ENCODE results near the gene CBR1.
"Not testable (repeated sequence)": the region's sequence is repeated elsewhere in the genome, so short reads cannot be mapped to it uniquely, and the experiment has no call there.

The CBR1 gene

DNA sequence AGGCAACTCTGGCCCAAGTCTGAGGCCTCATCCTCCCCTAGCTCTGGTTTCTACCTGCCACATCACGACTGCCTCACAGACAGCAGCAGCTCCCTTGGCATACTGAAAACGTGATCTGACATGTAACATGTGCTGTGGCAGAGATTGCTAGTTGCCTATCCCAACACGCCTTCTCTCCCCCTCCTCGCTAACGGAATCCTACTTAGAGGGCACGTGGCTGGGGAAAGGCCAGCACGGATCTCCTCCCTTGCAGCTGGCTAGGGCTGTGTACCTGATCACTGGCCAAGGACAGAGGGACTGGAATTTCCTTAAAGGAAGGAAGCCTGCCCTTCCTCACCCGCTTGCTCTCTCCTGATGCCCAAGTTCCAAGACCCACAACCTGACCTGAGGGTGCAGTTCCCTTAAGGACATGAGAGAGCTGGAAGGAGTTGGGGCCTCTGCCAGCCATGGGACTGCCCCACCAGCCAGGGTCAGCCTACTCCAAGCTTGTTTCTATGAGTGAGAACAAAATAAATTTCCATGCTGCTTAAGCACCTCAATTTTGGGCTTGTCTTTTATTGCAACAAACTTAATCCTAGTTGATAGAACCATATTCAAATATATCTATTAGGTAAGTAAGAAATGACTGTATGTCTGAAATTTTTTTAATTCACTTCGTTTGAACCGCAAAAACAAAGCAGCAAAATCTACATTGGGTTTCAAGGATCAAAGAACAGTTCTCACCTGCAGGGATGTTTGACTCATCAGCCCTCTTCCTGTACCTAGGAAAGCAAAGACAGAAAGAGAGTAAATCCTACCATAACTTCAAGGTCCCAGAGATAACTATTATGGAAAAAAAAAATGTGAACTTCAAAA lies 16.7 kb upstream of the CBR1 start:
- no peak for FAIRE-seq

DNA sequence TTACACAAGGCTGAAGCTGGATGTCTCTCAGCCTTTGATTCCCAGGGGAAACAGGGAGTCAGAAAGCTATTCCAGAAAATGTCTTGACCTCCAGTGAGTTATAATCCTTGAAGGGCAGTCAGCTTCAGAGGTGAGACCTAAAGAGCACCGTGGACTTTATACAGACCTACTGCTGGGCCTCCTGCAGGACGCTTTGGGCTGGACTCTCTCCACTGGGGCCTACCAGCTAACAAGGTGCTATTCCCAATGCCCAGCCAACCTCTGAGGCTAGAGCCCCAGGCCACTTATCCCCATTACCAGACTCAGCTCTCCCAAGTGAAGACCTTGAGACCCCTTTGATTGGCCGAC lies 16.1 kb upstream of the CBR1 start:
- no peak for FAIRE-seq

DNA sequence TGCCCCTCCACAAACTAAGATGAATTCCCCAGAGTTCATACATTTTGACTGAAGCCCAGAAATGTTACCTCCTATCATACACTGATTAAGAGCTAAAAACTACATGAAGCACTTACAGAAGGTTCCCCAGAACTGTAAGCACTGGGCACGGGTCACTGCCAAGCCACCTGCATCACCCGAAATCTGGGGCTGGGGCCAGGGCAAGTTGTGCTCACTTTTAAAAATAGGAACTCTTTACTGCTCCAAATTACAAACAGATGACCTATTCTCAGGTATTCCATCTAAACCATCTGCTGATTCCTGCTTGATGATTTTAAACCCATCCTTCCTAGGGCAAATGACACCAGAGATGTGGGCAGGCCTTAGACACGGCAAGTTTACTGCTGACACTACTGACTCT lies 14.3 kb upstream of the CBR1 start:
- FAIRE-seq = no peak

DNA sequence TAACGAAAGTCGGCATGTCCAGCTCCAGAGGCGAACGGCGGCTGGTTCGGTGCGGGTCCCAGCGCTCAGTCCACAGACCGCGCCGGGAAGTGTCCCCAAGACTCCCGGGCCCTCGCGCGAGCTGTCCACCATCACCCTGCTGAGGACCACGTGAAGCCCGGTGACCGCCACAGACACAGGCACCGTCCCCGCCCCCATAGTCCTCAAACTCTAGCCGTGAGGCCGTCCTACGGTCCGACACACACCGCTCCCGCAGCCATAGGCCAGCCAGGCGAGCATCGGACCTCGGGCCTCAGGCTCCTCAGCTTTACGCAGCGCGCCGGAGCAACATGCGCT lies 10.0 kb upstream of the CBR1 start:
- FAIRE-seq = no peak

DNA sequence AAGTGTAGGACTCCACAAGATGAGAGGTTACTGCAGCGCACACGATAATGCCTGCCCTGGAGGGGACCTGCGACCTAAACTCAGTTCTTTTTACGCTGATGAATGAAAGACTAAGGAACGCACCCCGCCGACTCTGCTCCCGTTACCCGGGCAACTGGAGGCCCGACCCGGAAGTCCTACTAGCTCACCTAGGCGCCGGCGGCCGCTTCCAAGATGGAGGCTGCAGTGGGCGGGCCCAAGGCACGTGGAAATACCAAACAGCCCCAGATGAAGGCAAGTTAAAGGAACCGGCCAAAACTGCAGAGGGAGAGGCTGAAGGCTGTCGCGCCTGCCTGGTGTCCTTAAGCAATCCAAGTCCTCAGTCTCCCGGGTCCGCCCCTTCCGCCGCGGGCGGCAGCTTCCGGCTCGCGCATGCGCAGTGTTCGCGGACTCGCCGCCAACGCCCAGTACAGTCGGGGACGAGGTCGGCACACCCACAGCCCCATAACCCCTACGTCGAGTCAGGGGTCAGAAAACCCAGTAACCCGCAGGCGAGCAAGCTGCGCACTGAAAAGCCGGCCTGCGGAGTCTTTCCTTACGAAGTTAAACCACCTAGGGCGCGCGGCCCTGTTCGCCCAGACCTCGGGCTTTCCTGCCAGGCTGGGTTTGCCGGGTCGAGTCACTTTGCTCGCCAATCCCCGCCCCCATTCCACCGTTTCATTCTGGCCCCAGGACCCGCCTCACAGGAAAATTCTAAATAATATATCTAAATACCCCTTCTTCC lies 9.5 kb upstream of the CBR1 start, which contains the start of gene SETD4:
Gene SETD4 (minus strand): TSS at position 368 of the 763 bp plus-strand sequence. CDS start 1,638 bp downstream, outside the sequence.
- no peak for FAIRE-seq

DNA sequence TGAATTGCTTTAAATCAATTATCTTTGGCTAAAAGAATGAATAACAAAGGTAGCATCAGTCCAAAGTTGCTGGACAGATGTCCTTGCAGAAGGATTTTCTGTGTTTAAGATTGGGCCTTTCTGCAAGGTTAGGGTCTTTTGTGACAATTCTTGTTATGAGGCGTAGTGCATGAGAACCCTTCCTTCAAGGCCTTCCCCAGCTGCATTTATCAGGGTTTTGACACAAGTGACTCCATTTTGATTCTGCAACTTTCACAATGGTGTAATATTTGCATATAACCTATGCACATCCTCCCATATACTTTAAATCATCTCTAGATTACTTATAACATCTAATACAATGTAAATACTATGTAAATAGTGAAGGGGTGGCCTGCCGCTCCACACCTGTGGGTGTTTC lies 8.4 kb upstream of the CBR1 start:
- no peak for FAIRE-seq

DNA sequence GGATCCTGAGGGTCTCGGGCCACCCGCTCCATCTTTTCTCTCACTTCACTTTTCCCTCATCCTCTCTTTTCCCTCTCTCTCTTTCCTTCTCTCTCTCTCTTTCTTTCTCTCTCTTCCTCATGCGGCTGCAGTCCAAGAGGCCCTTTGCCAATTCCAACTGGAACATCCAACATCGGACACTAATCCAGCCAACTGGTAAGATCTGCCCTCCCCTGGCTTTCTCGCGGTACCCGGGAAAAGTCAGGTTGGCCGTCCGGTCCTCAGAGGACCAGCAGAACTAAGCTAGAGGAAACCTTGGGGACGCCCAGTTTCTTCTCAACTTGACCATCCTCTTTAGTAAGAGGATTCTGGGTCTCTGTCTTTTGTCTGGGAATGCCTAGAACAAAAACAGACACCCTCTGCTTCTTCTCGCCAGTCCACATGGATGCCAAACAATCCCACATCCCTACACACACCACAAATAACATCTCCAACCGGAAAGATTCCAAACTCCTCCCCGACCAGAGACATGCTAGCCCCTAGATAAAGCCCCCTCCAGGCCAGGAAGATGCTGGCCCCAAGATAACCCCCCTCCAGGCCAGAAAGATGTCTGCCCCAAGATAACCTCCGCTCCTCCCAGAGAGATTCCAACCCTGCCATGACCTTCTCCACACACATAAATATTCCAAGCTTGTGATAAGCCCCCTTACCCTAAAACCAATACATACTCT lies 6.3 kb upstream of the CBR1 start:
- FAIRE-seq = no peak

DNA sequence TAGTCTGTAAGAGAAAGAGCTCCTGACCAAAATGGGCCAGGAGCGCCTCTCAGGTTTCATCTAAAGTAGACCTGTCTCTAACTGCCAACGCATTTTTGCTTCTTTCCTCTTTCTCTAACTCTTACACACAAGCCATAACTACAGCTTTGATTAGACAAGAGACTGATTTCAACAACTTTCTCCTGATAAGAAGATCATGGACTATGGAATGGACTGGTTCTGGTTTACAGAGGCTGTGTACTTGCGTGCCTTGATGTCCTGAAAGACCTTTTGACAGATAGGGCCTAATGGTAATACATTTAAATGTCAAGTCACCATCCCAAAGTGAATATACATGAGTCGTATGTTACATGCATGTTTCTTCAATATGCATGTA lies 5.8 kb upstream of the CBR1 start:
- no peak for FAIRE-seq

DNA sequence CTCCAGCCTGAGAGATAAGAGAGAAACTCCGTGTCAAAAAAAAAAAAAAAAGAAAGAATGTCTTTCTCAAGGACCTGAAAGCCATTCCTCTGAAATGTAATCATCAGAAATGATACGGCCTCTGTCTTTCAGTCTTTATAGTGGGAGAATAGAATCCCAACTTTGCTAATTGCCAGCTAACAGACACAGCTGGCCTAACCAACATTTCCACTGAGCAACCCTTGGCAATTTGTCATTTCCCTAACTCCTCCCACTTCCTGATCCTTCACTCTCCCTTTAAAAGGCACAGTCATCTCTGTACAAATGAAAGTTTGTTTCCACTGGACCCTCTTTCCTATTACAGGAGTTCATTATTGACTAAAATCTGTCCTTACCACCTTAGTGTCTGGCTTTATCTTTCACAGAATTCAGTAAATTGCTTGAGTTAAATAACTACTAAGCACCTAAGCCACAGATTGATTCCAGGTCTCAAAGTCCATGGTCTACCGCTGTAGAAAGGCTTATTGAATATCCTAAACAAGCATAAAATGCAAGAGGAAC lies 4.3 kb upstream of the CBR1 start:
- no peak for FAIRE-seq

DNA sequence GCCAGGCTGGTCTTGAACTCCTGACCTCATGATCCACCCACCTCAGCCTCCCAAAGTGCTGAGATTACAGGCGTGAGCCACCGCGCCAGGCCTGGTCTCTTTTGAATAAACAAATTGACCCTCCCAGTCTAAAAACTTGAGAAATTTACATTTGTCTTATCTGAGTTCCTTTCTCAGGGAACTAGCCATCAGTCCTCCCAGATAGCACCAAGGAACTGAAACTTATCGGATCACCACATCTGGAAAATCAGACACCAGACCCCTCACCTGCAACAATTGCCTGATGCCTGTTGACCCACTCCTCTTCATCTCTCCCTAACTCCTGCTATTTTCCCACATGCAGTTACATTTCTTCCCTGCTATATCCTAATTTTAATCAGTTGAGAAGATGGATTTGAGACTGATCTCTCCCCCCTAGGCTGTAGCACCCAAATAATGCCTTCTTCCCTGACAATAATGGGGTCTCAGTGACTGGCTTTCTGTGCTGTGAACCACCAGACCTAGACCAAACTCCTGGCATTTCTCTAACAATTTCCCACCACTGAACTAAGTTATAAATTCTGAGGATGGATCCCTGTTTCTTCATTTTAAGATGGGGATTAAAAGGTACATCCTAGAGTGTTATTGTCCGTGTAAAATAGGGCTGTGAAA lies 951 bp upstream of the CBR1 start:
- no peak for FAIRE-seq

DNA sequence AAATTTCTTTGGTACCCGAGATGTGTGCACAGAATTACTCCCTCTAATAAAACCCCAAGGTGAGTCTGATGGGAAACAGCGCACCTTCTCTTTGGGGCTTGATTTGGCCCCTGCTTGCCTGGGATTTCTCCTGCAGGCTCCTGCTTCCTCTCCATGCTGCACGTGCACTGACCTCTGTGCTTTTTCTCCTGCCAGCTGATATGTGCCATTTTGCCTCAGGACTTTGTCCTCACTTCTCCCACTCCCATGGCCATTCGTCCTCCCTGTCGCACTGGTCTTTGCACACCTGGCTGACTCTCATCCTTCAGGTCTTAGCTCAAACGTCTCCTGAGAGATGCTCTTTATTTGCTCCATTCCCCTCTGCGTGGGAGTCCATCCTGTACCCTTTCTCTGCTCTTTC lies 1.2 kb downstream of the CBR1 start:
- FAIRE-seq = no peak

DNA sequence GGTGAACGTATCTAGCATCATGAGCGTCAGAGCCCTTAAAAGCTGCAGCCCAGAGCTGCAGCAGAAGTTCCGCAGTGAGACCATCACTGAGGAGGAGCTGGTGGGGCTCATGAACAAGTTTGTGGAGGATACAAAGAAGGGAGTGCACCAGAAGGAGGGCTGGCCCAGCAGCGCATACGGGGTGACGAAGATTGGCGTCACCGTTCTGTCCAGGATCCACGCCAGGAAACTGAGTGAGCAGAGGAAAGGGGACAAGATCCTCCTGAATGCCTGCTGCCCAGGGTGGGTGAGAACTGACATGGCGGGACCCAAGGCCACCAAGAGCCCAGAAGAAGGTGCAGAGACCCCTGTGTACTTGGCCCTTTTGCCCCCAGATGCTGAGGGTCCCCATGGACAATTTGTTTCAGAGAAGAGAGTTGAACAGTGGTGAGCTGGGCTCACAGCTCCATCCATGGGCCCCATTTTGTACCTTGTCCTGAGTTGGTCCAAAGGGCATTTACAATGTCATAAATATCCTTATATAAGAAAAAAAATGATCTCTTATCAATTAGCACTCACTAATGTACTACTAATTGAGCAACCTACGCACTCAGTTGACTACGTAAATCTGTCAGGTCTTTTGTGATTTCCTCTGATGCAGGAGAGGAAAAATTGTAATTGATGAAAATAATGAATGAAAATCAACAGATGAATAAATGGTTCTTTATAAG lies 2.8 kb downstream of the CBR1 start:
- no peak for FAIRE-seq

DNA sequence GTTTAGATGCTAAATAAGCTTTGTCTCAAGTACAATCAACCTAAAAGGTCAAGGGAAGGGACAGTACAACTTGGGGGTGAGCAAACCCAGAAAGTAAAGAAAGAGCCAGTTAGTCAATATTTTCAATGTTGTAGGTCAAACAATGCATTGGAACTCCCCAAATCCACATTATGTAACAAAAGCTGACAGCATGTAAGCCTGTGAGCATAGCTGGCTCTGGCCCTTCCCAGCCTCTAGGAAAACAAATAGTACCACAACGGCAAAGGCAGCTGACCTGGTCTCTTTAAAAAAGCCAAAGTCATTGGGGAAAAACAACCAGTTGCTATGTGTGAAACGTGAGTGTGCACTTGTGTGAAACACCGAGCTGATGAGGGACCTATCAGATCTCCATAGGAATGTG lies 3.4 kb downstream of the CBR1 start:
- no peak for FAIRE-seq

DNA sequence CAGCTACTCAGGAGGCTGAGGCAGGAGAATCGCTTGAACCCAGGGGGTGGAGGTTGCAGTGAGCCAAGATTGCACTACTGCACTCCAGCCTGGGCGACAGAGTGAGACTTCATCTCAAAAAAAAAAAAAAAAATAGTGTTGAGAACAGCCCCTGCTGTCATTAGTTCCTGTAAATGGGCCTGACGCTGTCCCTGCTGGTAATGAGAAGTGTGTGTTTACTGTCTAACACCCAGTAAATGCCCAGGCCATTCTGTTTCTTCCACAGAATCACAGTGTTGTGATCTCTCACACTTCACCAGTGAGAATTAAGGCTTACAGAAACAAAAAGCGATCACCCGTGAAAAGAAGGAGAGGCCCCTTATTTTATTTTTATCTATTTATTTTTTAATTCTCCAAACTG lies 4.1 kb downstream of the CBR1 start:
- not testable (repeated sequence) for FAIRE-seq

DNA sequence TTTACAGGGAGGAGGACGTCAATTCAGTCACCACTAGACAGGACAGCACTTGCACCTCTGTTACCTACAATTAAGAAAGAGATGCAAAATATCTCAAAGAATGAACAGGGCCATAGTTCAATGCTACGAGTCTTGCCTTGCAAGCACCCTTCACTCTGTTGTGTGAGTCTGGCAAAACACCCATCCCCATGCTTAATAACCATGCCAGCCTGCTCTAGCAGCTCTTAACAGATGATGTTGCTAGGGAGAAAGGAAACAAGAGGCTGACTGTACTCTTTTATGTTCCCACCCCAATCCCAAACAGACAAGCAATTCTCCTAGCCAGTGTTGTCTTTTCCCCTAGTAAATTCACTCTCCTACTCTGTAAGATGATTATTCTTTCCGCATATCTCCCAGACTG lies 5.3 kb downstream of the CBR1 start:
- no peak for FAIRE-seq

DNA sequence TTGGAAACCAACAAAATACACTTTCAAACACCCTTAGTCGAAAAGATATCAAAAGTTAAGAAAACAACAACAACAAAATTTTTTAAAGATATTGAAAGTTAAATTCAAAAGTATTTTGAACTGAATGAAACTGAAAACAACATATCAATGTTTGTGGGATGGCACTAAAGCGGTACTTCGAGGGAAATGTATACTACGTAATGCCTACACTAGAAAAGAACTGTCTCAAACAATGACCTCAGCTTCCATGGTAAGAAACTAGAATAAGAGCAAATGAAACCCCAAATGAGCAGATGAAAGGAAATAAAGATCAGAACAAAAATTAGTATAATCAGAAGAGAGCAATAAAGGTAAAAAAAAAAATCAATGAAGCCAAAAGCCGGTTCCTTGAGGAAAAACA lies 6.1 kb downstream of the CBR1 start:
- FAIRE-seq = no peak

DNA sequence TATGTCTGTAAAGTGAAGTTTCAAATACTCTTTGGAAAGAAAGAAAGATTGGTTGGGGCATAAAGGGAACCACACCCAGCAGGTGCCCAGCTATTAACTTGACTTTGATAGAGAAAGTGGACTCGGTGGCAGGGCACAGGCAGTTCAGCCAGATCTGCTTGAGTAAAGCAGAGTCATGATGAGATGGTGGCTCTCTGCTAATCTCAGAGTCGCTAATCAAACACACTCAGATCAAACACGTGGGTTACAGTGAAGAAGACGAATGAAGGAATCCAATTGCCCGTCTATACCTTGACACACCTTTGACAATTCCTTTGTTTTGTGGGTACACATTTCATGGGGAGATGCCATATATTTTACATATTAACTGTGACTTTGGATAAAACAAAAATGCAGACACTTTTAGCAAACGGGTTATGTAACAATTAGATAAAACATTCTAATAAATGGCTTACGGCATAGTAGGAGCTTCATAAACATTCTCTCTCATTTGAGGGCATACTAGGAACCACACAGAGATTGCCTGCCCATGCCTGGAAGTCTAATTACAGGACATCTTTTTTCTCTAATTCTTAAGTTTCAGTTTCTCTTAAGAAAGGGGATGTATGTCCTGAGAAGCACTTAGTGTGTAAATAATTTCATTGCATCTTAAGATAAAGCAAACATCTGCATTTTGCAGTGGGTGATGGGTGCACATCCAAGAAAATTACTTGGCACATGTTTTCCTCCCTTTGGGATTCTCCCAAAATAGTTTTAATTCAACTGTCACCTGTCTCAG lies 7.2 kb downstream of the CBR1 start:
- no peak for FAIRE-seq

DNA sequence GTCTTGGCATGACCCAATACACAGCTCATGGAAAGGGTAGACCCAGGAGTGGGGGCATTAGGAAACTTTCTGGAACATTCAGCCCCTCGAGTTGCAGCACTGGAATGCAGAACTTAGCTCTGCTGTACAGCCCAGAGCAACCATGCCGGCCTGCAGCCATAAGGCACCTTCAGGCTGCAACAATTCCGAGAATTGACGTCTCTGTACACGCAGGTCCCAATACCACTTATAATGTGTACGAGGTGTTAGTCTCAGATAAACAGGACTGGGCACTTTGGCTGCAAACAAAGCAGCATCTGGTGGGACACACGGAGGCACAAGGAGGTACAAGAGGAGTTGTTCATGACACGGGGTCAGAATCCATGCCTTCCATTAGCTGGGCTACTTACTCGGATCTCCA lies 7.9 kb downstream of the CBR1 start:
- no peak for FAIRE-seq

DNA sequence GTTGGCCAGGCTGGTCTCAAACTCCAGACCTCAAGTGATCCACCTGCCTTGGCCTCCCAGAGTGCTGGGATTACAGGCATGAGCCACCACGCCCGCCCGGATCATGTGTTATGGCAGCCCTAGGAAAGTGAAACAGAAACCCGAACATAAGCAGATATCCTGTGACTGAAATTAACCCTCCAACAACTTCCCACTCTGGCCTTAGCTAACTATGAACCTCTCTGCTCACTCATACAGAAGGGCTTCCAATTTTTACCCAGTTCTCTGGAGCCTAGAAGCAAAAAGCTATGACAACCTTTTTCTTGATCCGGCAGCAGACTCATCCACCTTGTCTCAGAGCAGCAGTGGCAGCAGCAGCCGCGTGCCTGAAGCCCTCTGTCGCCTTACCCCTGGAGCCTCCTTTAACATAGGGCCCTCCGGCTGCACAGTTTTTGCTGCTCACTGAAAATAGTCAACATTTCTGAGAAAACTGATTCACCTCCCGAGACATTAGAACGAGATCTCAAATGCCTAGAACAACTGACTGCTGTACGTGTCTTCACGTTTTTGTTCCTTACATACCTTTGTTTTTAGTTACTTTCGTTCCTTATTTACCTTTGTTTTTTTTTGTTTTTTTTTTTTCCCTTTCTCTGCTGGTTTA lies 9.3 kb downstream of the CBR1 start:
- no peak for FAIRE-seq

DNA sequence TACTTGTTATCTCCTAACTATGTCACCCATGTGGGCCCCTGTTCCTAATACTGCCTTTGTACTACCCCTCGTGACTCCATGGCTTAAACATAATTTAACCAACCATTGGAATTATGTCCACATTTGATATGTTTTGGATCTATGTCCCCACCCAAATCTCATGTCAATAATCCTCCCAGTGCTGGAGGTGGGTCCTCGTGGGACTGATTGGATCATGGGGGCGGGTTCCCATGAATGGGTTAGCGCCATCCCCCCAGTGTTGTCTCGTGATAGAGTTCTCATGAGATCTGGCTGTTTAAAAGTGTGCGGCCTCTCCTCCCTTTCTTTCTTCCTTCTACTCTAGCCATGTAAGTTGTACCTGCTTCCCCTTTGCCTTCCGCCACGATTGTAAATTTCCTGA lies 9.8 kb downstream of the CBR1 start:
- no peak for FAIRE-seq

DNA sequence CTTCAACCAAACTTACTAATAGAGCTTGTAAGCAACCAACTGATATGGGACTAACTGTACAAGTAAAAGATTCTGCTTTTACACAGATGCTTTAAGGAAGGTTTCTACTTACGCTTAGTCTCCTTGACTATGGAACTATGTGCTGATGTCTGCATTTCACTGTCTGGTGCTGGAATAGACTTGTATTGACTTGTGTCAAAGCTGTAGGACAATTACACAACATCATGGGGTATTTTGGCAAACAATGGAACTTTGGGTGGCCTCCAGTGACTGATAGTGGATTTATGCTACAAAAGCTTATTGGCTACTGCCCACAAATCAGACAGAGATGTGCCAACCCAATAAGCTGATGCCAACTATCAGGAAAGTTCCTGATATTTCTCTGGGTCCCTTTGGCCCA lies 10.6 kb downstream of the CBR1 start:
- no peak for FAIRE-seq
